Kidney (tissue), 14 donors: ENCODE data around the gene HIGD1C. TPM values are rescaled to one million over a fixed set of nuclear protein-coding genes. Genes with fewer than 3 reads are reported as not detected.

Source experiments
- DNase-seq, 5 donors: peaks; one replicate each; pipeline ENCODE4 v3.0.0-alpha.2; 2013 to 2020
- FAIRE-seq: peaks from 2 replicates; lab custom pipeline; 2012; peaks lifted over from hg19 to GRCh38; lab: Jason Lieb, UNC
- H3K27ac ChIP-seq, 2 donors: one replicate each; pipeline ENCODE4 v1.7.0; 2013; ENCODE audit warnings: low read depth in 2 of 2, low read length in 2 of 2, inconsistent platforms in 1 of 2
- H3K27me3 ChIP-seq: one replicate; pipeline ENCODE4 v1.7.1; 2013; ENCODE audit warnings: low read length, inconsistent platforms; ENCODE audit not compliant: control insufficient read depth, insufficient read depth
- H3K36me3 ChIP-seq, 3 donors: one replicate each; pipeline versions ENCODE4 v1.7.0 to v1.7.1; 2013; ENCODE audit warnings: low read length in 3 of 3, control low read depth in 1 of 3, inconsistent platforms in 1 of 3; ENCODE audit not compliant: insufficient read depth in 3 of 3, control insufficient read depth in 2 of 3
- H3K4me1 ChIP-seq, 3 donors: one replicate each; pipeline versions ENCODE4 v1.7.0 to v1.7.1; 2013; ENCODE audit warnings: low read length in 3 of 3, inconsistent platforms in 1 of 3, low read depth in 1 of 3; ENCODE audit not compliant: control insufficient read depth in 2 of 3, insufficient read depth in 2 of 3
- H3K4me3 ChIP-seq, 3 donors: one replicate each; pipeline versions ENCODE4 v1.7.0 to v1.8.1; 2013; ENCODE audit warnings: low read length in 3 of 3, control low read depth in 1 of 3, inconsistent platforms in 1 of 3
- H3K9ac ChIP-seq, 3 donors: one replicate each; pipeline versions ENCODE4 v1.7.0 to v1.7.1; 2013; ENCODE audit warnings: low read length in 3 of 3, control low read depth in 1 of 3, inconsistent platforms in 1 of 3
- H3K9me3 ChIP-seq, 3 donors: one replicate each; pipeline versions ENCODE4 v1.7.0 to v1.7.1; 2013; ENCODE audit warnings: low read length in 3 of 3, control low read depth in 1 of 3, inconsistent platforms in 1 of 3; ENCODE audit not compliant: control insufficient read depth in 2 of 3, insufficient read depth in 1 of 3
- intact Hi-C: fragments of 100-400 bp; cut with DNase I; formaldehyde crosslinking; loops from one replicate; pipeline ENCODE4 v1.11.1; 2022
- polyA plus RNA-seq: library from polyadenylated mRNA; stranded (reverse); fragments of 350-450 nt; fragmentation: Illumina TruSeq; extraction: RNeasy Lipid Tissue Mini Kit (QIAGEN cat#74804); gene quantifications from one replicate; pipeline ENCODE4 v1.2.3, GENCODE V29; 2014; ENCODE audit warnings: low read depth, low replicate concordance; ENCODE audit not compliant: insufficient read depth
- total RNA-seq: library from RNA; stranded (reverse); fragmentation: NEBNext Ultra II Directional; extraction: Animal tissue kit (Norgen Biotek cat#: 25700); gene quantifications from one replicate; pipeline ENCODE4 v1.2.1, GENCODE V29; 2021
- TF ChIP-seq, protein P1 (sequence below): IDR thresholded peaks from 3 replicates; pipeline ENCODE4 v1.5.1; 2012; ENCODE audit warnings: mild to moderate bottlenecking, moderate library complexity, borderline replicate concordance; ENCODE audit not compliant: insufficient read depth; ENCODE audit errors: extremely low read depth
- donor health status: control.
- donor health status: control.
- donor health status: control.
- donor health status: control.
- donor health status: control.
- donor health status: DM: yes; HTN: yes; CAD: no.
- donor health status: Normal renal cell carcinoma (clear cell type).

The HIGD1C gene
- total and polyA plus RNA-seq, 2 donors from 2014 or later, result not detected

DNA sequence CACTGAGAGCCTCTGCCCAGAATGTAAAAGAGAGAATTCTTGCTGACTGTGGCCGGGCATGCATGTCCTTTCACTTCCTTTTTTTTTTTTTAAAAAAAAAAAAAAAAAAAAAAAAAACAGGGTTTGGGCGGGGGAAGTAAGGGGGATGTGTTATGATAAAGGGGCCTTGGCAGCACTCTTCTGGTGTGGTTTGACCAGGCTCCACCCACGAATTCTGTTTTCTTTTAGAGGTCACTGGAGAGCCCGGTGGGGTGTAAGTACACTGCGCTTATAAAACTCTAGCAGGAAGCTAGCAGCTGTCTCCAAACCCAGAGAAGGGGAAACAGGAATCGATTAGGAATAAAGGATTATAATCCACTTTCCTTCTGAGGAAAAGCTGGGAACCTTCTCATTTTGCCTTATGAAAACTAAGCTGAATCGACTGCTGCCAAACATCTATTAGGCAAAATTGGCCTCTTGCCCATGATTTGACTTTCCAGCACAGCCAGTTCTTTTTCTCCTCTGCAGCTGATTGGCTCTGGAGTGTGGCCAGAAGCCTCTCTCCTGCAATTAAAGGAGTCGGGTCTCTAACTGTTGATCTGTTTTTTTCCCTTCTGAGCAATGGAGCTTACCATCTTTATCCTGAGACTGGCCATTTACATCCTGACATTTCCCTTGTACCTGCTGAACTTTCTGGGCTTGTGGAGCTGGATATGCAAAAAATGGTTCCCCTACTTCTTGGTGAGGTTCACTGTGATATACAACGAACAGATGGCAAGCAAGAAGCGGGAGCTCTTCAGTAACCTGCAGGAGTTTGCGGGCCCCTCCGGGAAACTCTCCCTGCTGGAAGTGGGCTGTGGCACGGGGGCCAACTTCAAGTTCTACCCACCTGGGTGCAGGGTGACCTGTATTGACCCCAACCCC lies 27.7 kb upstream of the HIGD1C start:
- Histone ChIP-seq H3K9ac (peak overlapping the region; percentile 50 to 72 (median 66)), H3K27ac (peak overlapping the region; percentile 75 to 91), H3K27me3 (no peaks in the 10 kb centered on the region), H3K4me1 (peaks cover 0 to 15% (median 12%) of the 10 kb centered on the region in 3 donors), H3K36me3 (no peaks in the 10 kb centered on the region), H3K4me3 (peak overlapping the region; percentile 86 to 93 (median 92)), H3K9me3 (no peaks in the 10 kb centered on the region)
- TF ChIP-seq, protein P1, sequence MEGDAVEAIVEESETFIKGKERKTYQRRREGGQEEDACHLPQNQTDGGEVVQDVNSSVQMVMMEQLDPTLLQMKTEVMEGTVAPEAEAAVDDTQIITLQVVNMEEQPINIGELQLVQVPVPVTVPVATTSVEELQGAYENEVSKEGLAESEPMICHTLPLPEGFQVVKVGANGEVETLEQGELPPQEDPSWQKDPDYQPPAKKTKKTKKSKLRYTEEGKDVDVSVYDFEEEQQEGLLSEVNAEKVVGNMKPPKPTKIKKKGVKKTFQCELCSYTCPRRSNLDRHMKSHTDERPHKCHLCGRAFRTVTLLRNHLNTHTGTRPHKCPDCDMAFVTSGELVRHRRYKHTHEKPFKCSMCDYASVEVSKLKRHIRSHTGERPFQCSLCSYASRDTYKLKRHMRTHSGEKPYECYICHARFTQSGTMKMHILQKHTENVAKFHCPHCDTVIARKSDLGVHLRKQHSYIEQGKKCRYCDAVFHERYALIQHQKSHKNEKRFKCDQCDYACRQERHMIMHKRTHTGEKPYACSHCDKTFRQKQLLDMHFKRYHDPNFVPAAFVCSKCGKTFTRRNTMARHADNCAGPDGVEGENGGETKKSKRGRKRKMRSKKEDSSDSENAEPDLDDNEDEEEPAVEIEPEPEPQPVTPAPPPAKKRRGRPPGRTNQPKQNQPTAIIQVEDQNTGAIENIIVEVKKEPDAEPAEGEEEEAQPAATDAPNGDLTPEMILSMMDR, result no peak
- intact Hi-C loops, result no loop called here
- peak; percentile 74 for FAIRE-seq
- DNase-seq, result peak; percentile 78 to 94 (median 91)

DNA sequence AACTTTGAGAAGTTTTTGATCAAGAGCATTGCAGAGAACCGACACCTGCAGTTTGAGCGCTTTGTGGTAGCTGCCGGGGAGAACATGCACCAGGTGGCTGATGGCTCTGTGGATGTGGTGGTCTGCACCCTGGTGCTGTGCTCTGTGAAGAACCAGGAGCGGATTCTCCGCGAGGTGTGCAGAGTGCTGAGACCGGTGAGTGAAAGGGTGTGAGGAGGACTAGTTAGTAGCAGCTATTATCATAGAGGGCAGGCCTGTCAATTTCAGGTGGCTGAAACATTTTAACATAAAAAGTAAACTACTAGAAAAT lies 27.0 kb upstream of the HIGD1C start:
- Histone ChIP-seq H3K36me3 (no peaks in the 10 kb centered on the region), H3K4me3 (peak overlapping the region; percentile 86 to 93 (median 92)), H3K9me3 (no peaks in the 10 kb centered on the region), H3K4me1 (peaks cover 0 to 15% (median 12%) of the 10 kb centered on the region in 3 donors), H3K27me3 (no peaks in the 10 kb centered on the region), H3K27ac (peak overlapping the region; percentile 68 to 71), H3K9ac (peak overlapping the region; percentile 50 to 72 (median 66))
- TF ChIP-seq, protein P1, result no peak
- FAIRE-seq, result no peak
- intact Hi-C loops, result no loop called here
- peak in 3 of 5 donors; percentile 22 to 74 (median 41) for DNase-seq

DNA sequence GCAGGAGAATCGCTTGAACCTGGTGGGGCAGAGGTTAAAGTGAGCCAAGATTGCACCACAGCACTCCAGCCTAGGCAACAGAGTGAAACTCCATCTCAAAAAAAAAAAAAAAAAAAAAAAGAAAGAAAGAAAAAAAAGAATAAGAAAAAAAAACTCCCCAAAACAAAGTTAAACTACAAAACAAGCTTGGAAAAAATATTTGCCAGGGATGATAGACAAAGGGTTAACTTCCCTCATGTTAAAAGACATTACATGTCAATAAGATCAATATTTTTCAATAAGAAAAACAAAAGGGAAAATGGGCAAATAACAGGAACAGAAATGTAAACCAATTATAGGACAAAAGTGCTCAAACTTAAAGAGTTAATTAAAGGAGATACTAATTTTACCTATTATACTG lies 26.4 kb upstream of the HIGD1C start:
- no peaks in the 10 kb centered on the region for H3K9me3 ChIP-seq
- no peaks in the 10 kb centered on the region for H3K27me3 ChIP-seq
- TF ChIP-seq, protein P1, result no peak
- H3K4me3 ChIP-seq, result peak overlapping the region; percentile 43 to 93 (median 92)
- H3K27ac ChIP-seq, result peak overlapping the region; percentile 51 to 53
- FAIRE-seq (no peak), DNase-seq (no peak)
- intact Hi-C loops, result no loop called here
- H3K9ac ChIP-seq, result peak overlapping the region in 2 of 3 donors; percentile 38 to 72
- H3K4me1 ChIP-seq, result peaks cover 0 to 15% (median 12%) of the 10 kb centered on the region in 3 donors
- H3K36me3 ChIP-seq, result peaks cover 0 to 4% (median 3%) of the 10 kb centered on the region in 3 donors
